H9 (cell line): ENCODE results near the gene RELA. TPM values are rescaled to one million over a fixed set of nuclear protein-coding genes. Genes with fewer than 3 reads are reported as not detected.

ENCODE experiments used
- DNase-seq: peaks from one replicate; pipeline ENCODE4 v3.0.0-alpha.2; 2017
- H2AFZ ChIP-seq: one replicate; pipeline ENCODE4 v1.6.1; 2013; ENCODE audit warnings: mild to moderate bottlenecking, low read length, control low read depth, moderate library complexity
- H2AK5ac ChIP-seq: 2 replicates; pipeline ENCODE4 v1.6.1; 2013; ENCODE audit warnings: low read length, control low read depth, mixed read lengths; ENCODE audit not compliant: insufficient read length
- H2BK120ac ChIP-seq: one replicate; pipeline ENCODE4 v1.6.1; 2013; ENCODE audit warnings: low read depth, mild to moderate bottlenecking, low read length, control low read depth, inconsistent platforms; ENCODE audit not compliant: poor library complexity, severe bottlenecking
- H2BK12ac ChIP-seq: 2 replicates; pipeline ENCODE4 v1.6.1; 2013; ENCODE audit warnings: low read length, control low read depth, mixed read lengths, low read depth; ENCODE audit not compliant: insufficient read length
- H2BK15ac ChIP-seq: 2 replicates; pipeline ENCODE4 v1.6.1; 2013; ENCODE audit warnings: low read depth, low read length, control low read depth
- H2BK20ac ChIP-seq: one replicate; pipeline ENCODE4 v1.6.1; 2013; ENCODE audit warnings: low read depth, mild to moderate bottlenecking, low read length, control low read depth, inconsistent platforms; ENCODE audit not compliant: poor library complexity, severe bottlenecking
- H2BK5ac ChIP-seq: 2 replicates; pipeline ENCODE4 v1.6.1; 2013; ENCODE audit warnings: low read length, control low read depth, mixed read lengths; ENCODE audit not compliant: insufficient read length
- H3K14ac ChIP-seq: 2 replicates; pipeline ENCODE4 v1.6.1; 2013; ENCODE audit warnings: low read length, control low read depth; ENCODE audit not compliant: insufficient read depth
- H3K18ac ChIP-seq: 2 replicates; pipeline ENCODE4 v1.6.1; 2013; ENCODE audit warnings: low read depth, mild to moderate bottlenecking, mixed read lengths, low read length, control low read depth; ENCODE audit not compliant: insufficient read length
- H3K23ac ChIP-seq: 2 replicates; pipeline ENCODE4 v1.6.1; 2013; ENCODE audit warnings: low read length, control low read depth, mixed read lengths, low read depth; ENCODE audit not compliant: insufficient read length
- H3K23me2 ChIP-seq: 2 replicates; pipeline ENCODE4 v1.6.1; 2013; ENCODE audit warnings: low read depth, mild to moderate bottlenecking, mixed read lengths, low read length, control low read depth; ENCODE audit not compliant: insufficient read length, poor library complexity, severe bottlenecking
- H3K27ac ChIP-seq: 2 replicates; pipeline ENCODE4 v1.5.1; 2013; ENCODE audit warnings: low read length, control low read depth, mixed read lengths, low read depth; ENCODE audit not compliant: insufficient read length
- H3K27me3 ChIP-seq: 2 replicates; pipeline ENCODE4 v1.6.1; 2013; ENCODE audit warnings: low read length, control low read depth, inconsistent platforms; ENCODE audit not compliant: insufficient read depth
- H3K4ac ChIP-seq: 2 replicates; pipeline ENCODE4 v1.6.1; 2013; ENCODE audit warnings: low read depth, mild to moderate bottlenecking, control low read depth, inconsistent platforms, low read length, moderate library complexity
- H3K4me1 ChIP-seq: 2 replicates; pipeline ENCODE4 v1.6.1; 2013; ENCODE audit warnings: low read length, control low read depth, inconsistent platforms; ENCODE audit not compliant: insufficient read depth
- H3K4me2 ChIP-seq: 2 replicates; pipeline ENCODE4 v1.6.1; 2013; ENCODE audit warnings: low read length, control low read depth, mixed read lengths; ENCODE audit not compliant: insufficient read length, insufficient read depth
- H3K56ac ChIP-seq: 2 replicates; pipeline ENCODE4 v1.6.1; 2013; ENCODE audit warnings: low read depth, mild to moderate bottlenecking, mixed read lengths, low read length, control low read depth; ENCODE audit not compliant: insufficient read length
- H3K79me1 ChIP-seq: 2 replicates; pipeline ENCODE4 v1.6.1; 2013; ENCODE audit warnings: low read depth, mild to moderate bottlenecking, moderate library complexity, low read length, control low read depth, inconsistent platforms; ENCODE audit not compliant: insufficient read depth, poor library complexity, severe bottlenecking
- H3K79me2 ChIP-seq: 2 replicates; pipeline ENCODE4 v1.6.1; 2013; ENCODE audit warnings: low read length, control low read depth, inconsistent platforms; ENCODE audit not compliant: insufficient read depth
- H3K9ac ChIP-seq: 2 replicates; pipeline ENCODE4 v1.6.1; 2013; ENCODE audit warnings: low read length, control low read depth, mixed read lengths; ENCODE audit not compliant: insufficient read length; ENCODE audit errors: extremely low read depth
- H3K9me3 ChIP-seq: one replicate; pipeline ENCODE4 v1.6.1; 2013; ENCODE audit warnings: low read depth, low read length, inconsistent platforms; ENCODE audit not compliant: control insufficient read depth
- H3T11ph ChIP-seq: one replicate; pipeline ENCODE4 v1.6.1; 2013; ENCODE audit warnings: mild to moderate bottlenecking, low read length, control low read depth, inconsistent platforms
- H4K20me1 ChIP-seq: one replicate; pipeline ENCODE4 v1.6.1; 2013; ENCODE audit not compliant: control insufficient read depth, insufficient read length, insufficient read depth
- H4K5ac ChIP-seq: 2 replicates; pipeline ENCODE4 v1.6.1; 2013; ENCODE audit warnings: low read depth, mild to moderate bottlenecking, mixed read lengths, low read length, control low read depth; ENCODE audit not compliant: insufficient read length
- H4K8ac ChIP-seq: replicated peaks from 2 replicates; pipeline ENCODE4 v1.6.1; 2013; ENCODE audit warnings: low read length, control low read depth, mixed read lengths, low read depth; ENCODE audit not compliant: insufficient read length
- H4K91ac ChIP-seq: 2 replicates; pipeline ENCODE4 v1.6.1; 2013; ENCODE audit warnings: low read depth, mild to moderate bottlenecking, moderate library complexity, mixed read lengths, low read length, control low read depth; ENCODE audit not compliant: insufficient read length
- H3K27ac Mint-ChIP-seq, 3 experiments: 2 replicates in 2 of 3; 3 replicates in 1 of 3; pipeline ENCODE4 v1.8.0; 2020 to 2021; ENCODE audit warnings: mixed read lengths in 3 of 3, mild to moderate bottlenecking in 1 of 3, moderate library complexity in 1 of 3
- H3K27me3 Mint-ChIP-seq: 2 replicates; pipeline ENCODE4 v1.8.0; 2021; ENCODE audit warnings: low read depth, mild to moderate bottlenecking, moderate library complexity, mixed read lengths
- H3K36me3 Mint-ChIP-seq, 3 experiments: 2 replicates in 2 of 3; 3 replicates in 1 of 3; pipeline ENCODE4 v1.8.0; 2020 to 2021; ENCODE audit warnings: low read depth in 3 of 3, mixed read lengths in 3 of 3; ENCODE audit not compliant: insufficient read depth in 1 of 3
- H3K4me1 Mint-ChIP-seq, 2 experiments: 2 replicates each; pipeline ENCODE4 v1.8.0; 2020; ENCODE audit warnings: mixed read lengths in 2 of 2
- H3K4me3 Mint-ChIP-seq, 2 experiments: 2 replicates in 1 of 2; 3 replicates in 1 of 2; pipeline ENCODE4 v1.8.0; 2020 to 2021; ENCODE audit warnings: mild to moderate bottlenecking in 2 of 2, mixed read lengths in 2 of 2, moderate library complexity in 1 of 2
- H3K9me3 Mint-ChIP-seq, 2 experiments: 2 replicates in 1 of 2; 3 replicates in 1 of 2; pipeline ENCODE4 v1.8.0; 2020; ENCODE audit warnings: mild to moderate bottlenecking in 2 of 2, mixed read lengths in 2 of 2, moderate library complexity in 1 of 2
- CTCF ChIP-seq: fragments of 200-600 bp; sonication (generic); conservative IDR thresholded peaks from 3 replicates; pipeline ENCODE4 v1.8.0; 2021; ENCODE audit warnings: antibody characterized with exemption, mild to moderate bottlenecking
- WGBS: extraction: QIAGEN DNeasy Blood & Tissue Kit; methylation state at CpG from one replicate; pipeline ENCODE4 v1.1.7; 2013; ENCODE audit warnings: missing lambda C conversion rate, low lambda C conversion rate, mixed read lengths; ENCODE audit not compliant: insufficient read length; ENCODE audit errors: extremely low coverage; 5-methylcytosine and 5-hydroxymethylcytosine counted together
- total RNA-seq: library from RNA; stranded (reverse); gene quantifications from 2 replicates; pipeline ENCODE4 v1.2.1, GENCODE V29; 2021

The RELA gene
- total RNA-seq, 1 experiment from 2014 or later = 48.8 TPM

DNA sequence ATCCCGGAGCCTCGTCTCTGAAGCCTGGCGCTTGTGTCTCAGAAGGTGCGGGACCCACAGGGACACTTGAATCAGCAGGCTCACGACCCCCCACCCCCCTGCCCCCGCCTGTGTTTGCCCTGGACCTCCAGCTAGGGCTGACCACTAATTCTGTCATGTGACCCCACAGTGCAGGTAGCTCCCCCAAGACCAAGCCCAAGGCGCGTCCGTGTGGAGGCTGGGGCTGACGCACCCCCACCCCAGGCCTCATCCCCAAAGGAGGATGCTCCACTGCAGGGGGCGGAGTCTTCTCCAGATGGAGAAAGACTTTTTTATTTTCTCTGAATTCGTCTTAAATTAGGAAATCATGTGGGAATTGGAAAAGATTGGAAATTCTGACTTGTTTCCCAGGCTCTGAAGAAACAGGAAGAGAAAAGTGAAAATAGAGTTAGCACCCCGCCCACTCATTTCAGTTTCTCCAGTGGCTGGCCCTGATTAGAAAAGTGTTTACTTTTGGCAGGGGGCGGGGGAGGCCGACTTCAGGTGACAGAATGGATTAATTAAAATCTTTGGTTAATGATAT lies 1.0 kb upstream of the RELA start:
- Histone ChIP-seq H3K79me1 (peaks cover 3% of the 10 kb centered on the region), H3K27me3 (no peaks in the 10 kb centered on the region), H3K23me2 (peaks cover 13% of the 10 kb centered on the region), H4K5ac (no peak overlapping the region), H3T11ph (no peak overlapping the region), H2BK5ac (no peak overlapping the region), H2AFZ (no peak overlapping the region), H2AK5ac (no peak overlapping the region), H4K8ac (no peak overlapping the region), H4K91ac (no peak overlapping the region), H2BK12ac (no peak overlapping the region), H4K20me1 (no peaks in the 10 kb centered on the region), H2BK15ac (no peak overlapping the region), H3K56ac (no peak overlapping the region), H3K4me2 (peak overlapping the region; percentile 67), H2BK120ac (no peak overlapping the region), H3K4me1 (no peaks in the 10 kb centered on the region), H3K4ac (no peak overlapping the region), H3K18ac (no peak overlapping the region), H3K23ac (no peak overlapping the region), H3K79me2 (no peaks in the 10 kb centered on the region), H3K9me3 (no peaks in the 10 kb centered on the region), H3K9ac (peak overlapping the region; percentile 14), H3K14ac (peak overlapping the region; percentile 64; the same call in 1 of the 2 replicates), H3K27ac (no peak overlapping the region), H2BK20ac (no peak overlapping the region)
- WGBS = no CpG with 5 or more reads among the region's 15 CpGs
- peaks cover 19 to 26% (median 23%) of the 10 kb centered on the region in 3 experiments; a peak in 6 of 7 replicates for H3K36me3 Mint-ChIP-seq
- TF ChIP-seq CTCF = no peak
- H3K4me1 Mint-ChIP-seq = peaks cover 4 to 6% of the 10 kb centered on the region in 2 experiments
- DNase-seq = no peak
- no peaks in the 10 kb centered on the region for H3K9me3 Mint-ChIP-seq
- peak overlapping the region; percentile 81 to 87 for H3K4me3 Mint-ChIP-seq
- peak overlapping the region; percentile 68 to 96 (median 85); a peak in 4 of 7 replicates for H3K27ac Mint-ChIP-seq
- H3K27me3 Mint-ChIP-seq = no peaks in the 10 kb centered on the region
